Measurements from ENCODE around the gene LLPH.

LLPH gene

GRCh38 chr12:66142826-66143225 lies 12.3 kb upstream of the LLPH start:
- no peak for DNase-seq (ENCODE audit: low read depth)

- DNase-seq (ENCODE audit: low read depth): no peak
These were observed 10.7 kb upstream of the LLPH start for GRCh38 chr12:66141299-66141698.

- peak; percentile 31 for DNase-seq (ENCODE audit: low read depth)
These were observed 10.2 kb upstream of the LLPH start for GRCh38 chr12:66140731-66141130.

DNA sequence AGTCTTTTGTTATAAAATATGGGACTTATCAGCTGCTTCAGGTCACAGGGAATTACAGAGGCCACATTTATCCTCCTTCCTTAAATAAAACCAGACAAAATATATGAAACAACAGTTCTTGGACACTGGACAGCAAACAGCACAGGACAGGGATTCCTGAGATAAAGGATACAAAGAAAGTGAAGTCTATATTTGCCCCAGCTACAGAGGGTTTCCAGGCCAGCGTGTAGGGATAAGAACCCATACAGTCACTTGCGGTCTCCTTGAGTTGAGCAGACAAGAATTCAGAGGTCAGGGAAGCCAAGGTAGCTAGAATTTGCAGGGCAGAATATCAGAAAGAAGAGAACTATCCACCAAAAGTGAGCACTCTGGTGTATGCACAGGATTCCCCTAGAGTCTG lies 8.8 kb upstream of the LLPH start:
- no peak for DNase-seq (ENCODE audit: low read depth)

DNA sequence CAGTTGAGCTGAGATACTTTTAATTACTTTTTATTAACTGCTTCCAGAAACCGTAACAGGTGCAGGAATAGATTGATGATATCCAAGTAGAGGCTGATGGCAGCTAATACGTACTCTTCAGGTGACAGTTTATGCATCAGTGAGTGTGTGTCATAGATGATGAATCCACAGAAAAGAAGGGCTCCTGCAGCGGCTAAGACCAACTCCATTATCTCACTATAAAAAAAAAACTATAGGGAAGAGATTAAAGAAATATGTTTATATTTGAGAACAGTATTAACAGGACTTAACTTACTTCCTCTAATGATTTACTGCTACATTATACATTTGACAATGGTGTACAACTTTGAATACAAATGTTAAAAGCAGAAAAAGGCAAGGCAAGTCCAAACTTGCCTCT lies 7.4 kb upstream of the LLPH start:
- no peak for DNase-seq (ENCODE audit: low read depth)

DNA sequence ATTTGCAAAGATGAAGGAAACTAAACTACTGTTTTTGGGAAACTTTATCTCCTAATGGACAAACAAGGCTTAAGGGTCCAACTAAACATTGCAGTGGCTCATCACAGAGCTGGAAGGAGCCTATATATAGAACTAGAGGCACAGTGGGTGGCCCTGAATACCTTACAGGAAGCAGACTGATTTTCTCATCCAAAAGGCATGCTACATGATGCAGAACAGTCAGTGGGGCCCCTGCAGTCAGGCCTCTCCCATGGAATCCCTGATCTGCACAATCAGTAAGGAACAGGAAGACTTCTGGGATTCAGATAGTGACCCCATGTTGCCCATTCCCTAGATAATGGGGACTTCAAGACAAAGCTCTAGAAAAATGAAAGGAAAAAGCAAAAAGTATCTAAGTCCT lies 1.9 kb upstream of the LLPH start:
- DNase-seq (ENCODE audit: low read depth): peak; percentile 91

DNA sequence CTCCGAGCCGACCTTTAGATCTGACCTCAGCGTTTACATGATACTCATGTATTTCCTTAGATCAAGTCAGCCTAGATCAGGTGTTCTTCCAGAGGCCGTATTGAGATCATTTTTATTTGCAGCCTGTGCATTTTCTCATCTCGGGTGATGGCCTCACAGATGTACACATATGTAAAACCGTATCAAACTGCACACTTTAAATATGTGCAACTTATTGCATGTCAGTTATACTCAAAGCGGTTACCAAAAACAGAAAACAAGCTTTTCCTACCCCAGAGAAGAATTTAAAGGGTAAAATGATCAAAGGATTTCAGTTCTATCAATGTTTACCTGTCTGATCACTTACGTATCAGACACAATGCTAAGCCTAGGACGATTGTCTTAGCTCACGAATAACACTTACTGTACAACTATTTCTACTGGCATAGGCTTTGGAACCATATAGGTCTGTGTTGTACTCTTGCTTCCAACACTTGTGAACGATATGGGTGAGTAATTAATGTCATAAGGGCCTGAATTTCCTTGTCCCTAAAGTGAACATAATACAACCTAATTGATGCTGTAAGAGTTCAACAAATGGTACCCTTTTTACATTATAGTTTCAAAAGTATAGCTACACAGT lies 628 bp upstream of the LLPH start:
- no peak for DNase-seq (ENCODE audit: low read depth)

- peak; percentile 34 for DNase-seq (ENCODE audit: low read depth)
These were observed 650 bp downstream of the LLPH start for GRCh38 chr12:66129934-66130266.

- DNase-seq (ENCODE audit: low read depth): no peak
These were observed 2.9 kb downstream of the LLPH start for GRCh38 chr12:66127650-66128049.

- peak; percentile 12 for DNase-seq (ENCODE audit: low read depth)
These were observed 10.1 kb downstream of the LLPH start for GRCh38 chr12:66120477-66120876.

GRCh38 chr12:66119870-66120241 lies 10.7 kb downstream of the LLPH start:
- no peak for DNase-seq (ENCODE audit: low read depth)

DNA sequence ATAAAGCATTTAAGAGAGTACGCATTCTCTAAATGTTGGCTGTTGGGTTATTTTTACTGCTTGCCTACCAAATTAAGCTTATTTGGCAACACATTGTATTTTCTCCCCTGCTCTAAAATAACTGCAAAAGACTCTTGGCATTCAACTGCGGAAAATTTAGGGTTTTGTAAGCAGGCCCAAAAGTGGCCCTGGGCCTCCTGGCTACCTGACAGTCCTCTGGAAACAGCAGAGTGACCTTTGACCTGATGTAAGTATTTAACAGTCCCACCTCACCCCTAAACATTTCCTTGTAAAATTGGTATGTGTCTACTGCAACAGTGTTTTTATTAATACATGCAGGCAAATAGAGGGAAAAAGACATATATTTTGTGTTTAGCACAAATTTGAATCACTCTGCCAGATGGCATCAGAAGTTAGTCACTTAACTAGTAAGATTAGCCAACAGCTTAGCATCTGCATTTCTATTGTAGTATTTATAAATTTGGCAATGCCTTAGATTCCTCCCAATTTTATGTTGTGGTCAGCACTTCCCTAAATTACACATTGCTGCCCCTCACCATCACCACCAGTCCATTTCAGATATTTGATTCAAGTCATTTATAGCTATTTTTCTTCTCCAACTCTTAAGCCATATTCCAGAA lies 11.2 kb downstream of the LLPH start:
- peak; percentile 9 for DNase-seq (ENCODE audit: low read depth)

- DNase-seq (ENCODE audit: low read depth): peak; percentile 77
These were observed 12.2 kb downstream of the LLPH start for GRCh38 chr12:66118240-66118891.

GRCh38 chr12:66117242-66117641 lies 13.3 kb downstream of the LLPH start:
- peak; percentile 56 for DNase-seq (ENCODE audit: low read depth)

- no peak for DNase-seq (ENCODE audit: low read depth)
These were observed 15.4 kb downstream of the LLPH start for GRCh38 chr12:66115071-66115600.

DNA sequence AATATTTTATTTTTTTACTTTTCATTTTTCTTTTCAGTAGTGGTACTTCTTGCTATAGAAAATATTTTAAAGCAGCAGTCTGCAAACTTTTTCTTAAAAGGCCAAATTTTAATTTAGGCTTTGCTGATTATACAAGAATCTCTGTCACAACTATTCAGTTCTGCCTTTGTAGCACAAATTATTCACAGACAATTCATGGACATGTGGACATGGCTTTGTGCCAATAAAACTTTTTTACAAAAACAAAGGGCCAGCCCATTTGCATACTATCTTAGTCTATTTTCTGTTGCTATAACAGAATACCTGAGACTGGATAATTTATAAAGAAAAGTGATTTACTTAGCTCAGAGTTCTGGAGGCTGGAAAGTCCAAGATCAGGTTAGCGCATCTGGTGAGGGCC lies 17.1 kb downstream of the LLPH start:
- no peak for DNase-seq (ENCODE audit: low read depth)

DNA sequence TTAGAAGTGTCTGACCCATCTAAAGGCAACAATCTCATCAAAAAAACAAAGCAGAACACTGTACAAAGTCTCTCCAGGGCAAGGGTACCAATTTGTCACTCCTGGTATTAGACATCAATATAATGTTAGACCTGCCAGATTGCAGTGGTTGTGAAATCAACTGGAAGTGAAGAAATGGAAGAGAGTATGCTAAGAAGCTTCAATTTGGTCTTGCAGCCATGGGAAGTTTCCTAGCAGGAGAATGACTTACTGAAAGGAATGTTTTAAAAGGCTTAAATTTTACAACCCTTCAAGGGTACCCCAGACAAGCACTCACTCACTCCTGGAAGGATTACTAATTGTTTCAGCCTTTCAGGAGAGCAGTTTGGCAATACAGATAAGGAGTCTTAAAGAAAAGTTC lies 18.9 kb downstream of the LLPH start:
- no peak for DNase-seq (ENCODE audit: low read depth)

GRCh38 chr12:66109056-66109455 lies 21.5 kb downstream of the LLPH start:
- DNase-seq (ENCODE audit: low read depth): no peak

DNA sequence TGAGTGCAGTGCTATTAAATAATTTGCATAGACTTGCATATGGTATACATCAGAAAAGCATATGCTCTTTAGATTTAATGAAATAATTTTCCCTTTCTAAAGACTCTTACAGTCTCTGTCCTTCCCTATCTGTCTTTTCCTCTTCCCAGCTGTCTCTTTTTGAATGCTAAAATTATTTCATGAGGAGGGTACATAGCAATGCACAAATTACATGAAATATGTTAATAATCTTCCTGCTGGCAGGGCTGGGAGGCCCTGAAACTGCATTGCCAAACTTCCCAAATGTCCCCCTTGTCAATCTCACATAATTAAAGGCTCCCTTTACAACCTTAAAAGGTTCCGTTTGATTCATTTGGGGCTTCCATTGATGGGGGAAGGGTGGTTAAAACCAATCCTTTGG lies 22.2 kb downstream of the LLPH start:
- DNase-seq (ENCODE audit: low read depth): no peak

DNA sequence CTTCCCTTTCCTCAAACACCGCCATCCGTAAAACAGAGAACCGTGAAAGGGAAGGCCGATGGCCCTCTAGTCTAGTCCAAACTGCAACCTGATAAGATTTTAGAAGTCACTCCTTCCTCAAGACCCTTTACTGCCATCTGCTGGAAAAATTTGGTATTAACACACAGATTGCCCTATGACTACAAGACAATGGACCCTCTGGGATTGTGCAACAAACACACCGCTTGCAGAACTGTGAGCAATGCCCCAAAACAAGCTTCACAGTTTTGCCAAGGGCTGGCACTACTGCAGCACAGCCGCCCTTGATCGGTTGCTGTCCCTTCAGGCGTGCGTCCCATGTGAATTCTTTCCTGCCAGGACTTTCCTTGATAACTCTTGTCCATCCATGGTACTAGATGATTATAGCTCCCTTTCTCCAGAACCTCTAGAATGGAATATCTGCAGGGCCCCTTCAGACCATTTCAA lies 23.1 kb downstream of the LLPH start:
- DNase-seq (ENCODE audit: low read depth): peak; percentile 96

DNA sequence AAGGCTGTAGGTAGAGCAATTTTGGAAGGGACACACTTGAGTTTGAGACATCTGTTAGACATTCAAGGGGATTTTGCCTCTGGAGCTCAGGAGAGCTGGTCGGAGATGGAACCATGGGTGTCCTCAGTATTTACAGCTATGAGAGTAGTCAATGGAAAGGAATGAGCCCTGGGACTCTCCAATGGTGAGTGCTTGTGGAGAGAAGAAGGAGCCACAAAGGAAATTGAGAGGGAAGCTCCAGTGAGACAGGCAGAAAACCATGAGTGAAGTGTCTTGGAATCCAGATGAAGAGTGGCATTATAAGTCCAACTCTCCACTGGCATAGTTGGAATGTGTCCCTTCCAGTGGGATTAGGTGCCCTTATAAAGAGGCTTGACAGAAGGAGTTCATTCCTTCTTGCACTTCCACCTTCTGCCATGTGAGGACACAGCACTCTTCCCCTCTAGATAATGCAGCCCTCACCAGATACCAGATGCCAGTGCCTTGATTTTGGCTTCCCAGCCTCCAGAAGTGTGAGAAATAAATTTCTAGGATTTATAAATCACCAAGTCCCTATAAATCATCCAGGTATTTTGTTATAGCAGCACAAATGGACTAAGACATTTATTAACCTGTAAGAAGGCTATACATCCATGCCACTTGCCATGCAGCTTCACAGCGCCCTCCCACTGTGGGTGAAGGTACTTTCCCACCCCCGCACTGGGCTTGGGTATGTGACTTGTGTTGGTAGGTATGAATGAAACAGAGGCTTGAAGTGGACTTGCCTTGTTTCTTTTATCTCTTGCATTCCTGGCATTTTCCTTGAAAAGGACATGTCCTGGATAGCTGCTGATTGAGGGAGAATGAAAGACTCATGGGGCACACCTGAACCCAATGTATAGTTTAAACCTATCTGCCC lies 27.3 kb downstream of the LLPH start:
- DNase-seq (ENCODE audit: low read depth): peak; percentile 21

GRCh38 chr12:66092559-66093269 lies 37.8 kb downstream of the LLPH start:
- DNase-seq (ENCODE audit: low read depth): peak; percentile 52

Measured in ELR (cell line).